Glomerular endothelial cell (primary cell): Measurements from ENCODE around the gene S100PBP. TPM values are rescaled to one million over a fixed set of nuclear protein-coding genes. Genes with fewer than 3 reads are reported as not detected.

Experiments used
- DNase-seq: peaks from one replicate; pipeline ENCODE4 v3.0.0-alpha.2; 2011; ENCODE audit warnings: low read depth, low spot score; ENCODE audit errors: extremely low read depth
- total RNA-seq: library from RNA; depleted of rRNA; stranded (reverse); fragments of >200 nt; gene quantifications from 2 replicates; pipeline ENCODE4 v1.2.3, GENCODE V29; 2015

The S100PBP gene
- total RNA-seq, 1 donor from 2014 or later: 40.8 TPM

DNA sequence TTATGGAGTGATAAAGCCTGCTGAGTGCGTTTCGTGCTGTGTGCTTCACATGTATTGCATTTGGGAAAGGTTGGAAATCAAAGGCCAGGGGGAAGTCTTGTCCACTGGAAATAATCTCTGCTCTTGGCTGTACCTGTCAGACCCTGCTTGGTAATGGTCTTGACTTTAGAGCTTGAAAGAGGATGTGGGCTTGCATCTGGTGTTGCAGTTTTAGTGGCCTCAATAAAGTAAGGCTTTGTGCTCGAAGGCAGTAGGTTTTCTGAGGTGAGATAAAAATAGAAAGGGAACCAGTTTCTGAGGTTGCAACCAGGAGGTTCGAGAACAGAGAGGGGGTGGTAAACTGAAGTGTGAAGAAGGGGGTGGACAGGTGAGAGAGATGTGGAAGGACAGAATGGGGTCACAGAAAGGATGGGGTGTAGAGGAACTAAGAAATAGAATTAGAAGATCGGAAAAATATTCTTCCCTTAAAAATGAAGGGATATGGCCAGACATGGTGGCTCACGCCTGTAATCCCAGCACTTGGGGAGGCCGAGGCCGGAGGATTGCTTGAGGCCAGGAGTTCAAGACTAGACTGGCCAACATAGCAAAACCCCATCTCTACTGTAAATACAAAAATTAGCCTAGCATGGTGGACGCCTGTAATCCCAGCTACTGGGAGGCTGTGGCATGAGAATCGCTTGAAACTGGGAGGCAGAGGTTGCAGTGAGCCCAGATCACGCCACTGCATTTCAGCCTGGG is 1.5 kb downstream of the S100PBP start:
- no peak for DNase-seq

DNA sequence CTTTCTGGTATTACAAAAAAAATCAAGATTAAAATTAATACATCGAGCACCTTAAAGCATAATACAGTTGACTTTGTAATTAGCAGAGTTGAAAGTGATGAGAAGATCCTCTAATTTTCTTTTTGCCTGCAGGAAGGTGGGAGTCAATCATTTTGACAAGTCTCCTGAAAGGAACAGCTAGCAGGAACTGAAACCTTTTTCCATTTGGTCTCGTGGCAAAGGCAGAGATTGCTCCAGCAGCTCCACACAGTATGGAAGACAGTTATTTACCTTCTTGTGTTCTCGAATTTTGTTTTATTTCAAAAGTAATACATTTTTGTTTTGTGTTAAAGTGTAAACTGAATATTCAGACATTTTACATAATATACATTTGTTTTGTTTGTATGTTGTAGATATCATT is 7.7 kb downstream of the S100PBP start:
- no peak for DNase-seq

DNA sequence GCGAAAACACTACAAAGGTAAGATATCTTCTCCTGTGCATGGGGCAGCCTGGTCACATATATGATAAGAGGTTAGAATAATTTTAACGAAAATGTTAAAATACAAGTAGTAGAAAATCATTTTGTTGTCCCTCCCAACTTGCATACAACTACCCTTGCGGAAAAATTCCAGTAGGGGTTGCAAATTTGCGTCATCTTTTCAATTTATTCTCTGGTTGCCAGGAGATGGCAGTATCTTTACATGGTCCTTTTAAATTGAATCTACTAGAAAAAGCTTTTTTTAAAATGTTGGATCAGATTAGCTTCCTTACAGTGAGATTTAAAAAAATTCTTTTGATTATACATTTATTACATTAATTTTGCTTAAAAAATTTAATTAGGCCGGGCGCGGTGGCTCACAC is 10.9 kb downstream of the S100PBP start:
- no peak for DNase-seq

DNA sequence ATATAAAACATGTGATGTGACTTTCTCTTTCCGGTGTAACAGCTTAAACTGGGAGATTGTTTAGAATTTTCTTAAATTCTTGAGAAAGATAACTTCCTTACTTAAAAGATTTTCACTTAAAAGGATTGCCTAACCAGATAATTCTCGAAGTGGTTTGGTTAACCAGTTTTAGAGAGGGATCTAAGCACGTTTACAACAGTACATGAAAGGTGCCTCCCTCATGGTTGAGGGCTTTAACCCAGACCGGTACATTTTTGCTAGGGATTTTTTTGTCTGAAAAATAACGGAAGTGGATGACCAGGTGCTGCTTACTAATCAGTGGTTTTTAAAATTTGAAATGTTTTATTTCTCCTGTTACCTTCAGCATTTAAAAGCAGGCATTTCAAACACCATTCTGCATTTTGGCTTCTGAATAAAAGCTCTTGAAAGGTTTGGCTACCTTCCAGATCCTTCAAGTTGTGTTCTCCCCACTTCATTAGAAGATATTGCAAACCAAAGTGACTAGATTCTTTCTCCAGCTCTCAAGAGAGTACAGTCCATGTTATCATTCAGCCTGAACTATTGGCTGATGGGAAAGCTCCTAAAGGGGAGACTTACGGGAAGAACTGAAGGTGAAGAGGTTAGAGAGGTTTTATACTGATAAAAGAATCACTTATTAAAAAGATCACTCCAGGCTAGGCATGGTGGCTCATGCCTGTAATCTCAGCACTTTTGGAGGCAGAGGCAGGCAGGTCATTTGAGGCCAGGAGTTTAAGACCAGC is 12.8 kb downstream of the S100PBP start:
- DNase-seq: no peak

DNA sequence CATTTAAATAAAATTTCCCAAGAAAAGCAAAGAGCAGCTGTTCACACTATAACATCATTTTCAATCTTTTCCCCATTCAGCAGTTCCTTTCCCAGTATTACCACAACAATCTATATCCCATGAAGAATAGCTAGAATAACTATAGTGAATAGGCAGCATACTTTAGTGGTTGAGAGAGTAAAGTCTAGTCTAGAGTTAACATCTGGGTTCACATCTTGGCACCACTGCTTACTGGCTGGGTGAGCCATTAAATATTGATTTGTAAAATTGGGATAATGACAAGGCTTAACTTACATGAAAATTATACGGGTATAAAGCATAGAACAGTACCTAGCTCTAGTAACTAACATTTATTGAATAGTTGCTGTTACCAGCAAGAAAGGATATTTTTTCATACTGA is 14.4 kb downstream of the S100PBP start:
- DNase-seq: no peak

DNA sequence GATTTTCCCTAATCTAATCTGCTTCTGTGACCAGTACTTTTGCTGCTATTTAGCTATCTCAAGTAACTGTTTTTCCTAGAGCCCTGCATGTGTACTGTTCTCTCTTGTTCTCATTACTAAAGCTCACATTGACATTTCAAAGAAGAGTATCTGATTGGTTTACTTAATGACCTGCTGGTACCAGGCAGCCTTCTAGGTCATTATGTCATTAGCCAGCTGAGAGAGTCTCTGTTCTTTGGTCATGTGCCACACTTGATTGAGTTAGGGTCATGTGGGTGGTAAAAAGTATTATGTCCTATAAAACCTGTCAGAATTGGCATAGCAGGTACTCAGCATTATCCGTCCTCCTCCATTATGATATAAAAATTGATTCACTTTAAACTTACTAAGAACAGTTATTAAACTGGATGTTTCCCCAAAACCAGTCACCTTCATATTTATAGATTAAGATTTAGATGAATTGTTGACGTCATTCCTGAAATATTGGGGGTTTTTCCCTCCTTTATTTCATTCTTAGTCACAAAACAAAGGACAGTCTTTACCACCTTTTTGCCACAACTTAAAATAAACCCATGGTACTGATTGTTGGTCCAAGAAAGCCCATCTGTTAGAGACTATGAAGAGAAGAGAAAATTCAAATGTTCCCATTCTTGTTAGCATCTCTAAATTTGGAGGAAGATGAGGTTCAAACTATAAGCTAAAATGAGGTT is 31.1 kb downstream of the S100PBP start:
- no peak for DNase-seq

DNA sequence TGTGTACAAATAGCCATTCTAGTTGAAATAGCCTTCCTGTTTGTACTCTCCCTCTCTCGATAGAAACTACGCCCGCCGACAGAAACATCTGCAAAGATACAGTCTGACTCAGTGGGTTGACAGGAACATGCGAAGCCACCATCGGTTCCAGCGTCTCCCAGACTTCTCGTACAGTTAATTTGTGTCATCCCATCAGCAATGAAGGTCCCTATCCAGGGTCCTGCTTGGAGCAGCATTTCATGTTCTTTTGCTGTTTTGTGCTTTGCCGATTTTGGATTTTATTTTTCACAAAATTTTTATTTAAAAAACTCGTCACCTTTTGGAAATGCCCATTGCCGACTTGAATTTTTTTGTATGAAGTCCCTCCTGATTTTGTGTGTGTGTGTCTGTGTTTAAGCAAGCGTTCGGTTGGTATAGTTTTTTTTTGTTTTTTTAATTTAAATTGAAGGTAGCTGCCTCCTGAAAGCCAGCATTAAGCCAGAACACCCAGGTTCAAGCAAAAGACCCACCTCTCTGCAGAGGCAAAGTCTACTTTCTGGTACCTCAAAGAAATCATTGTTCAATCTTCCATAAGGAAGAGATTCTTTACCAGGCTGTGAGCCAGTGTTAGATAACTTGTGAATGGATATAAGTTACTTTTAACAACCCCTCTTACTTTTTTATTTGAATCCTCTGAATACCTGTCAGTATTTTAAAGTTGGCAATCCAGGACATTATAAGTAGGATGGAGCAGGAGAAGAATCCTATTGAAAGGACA is 38.6 kb downstream of the S100PBP start:
- DNase-seq: no peak

DNA sequence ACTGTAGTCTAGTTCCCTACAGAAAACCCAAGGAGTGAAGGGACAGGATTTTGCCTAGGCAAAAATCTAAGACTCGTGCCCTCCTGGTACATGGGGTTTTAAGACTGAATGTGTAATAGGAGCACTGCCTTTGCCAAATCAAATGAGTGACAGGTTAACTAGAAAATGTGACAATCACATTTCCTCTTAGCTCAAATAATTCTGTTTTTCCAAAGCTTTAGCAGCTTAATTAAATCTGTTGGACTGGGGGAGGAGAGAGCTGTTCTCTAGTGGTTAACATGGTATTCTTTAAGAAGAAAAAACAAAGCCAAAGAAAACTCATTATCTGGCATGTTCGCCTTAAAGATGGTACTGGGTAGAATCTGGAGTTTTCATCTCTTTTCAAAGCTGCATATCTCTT is 40.7 kb downstream of the S100PBP start:
- DNase-seq: no peak

DNA sequence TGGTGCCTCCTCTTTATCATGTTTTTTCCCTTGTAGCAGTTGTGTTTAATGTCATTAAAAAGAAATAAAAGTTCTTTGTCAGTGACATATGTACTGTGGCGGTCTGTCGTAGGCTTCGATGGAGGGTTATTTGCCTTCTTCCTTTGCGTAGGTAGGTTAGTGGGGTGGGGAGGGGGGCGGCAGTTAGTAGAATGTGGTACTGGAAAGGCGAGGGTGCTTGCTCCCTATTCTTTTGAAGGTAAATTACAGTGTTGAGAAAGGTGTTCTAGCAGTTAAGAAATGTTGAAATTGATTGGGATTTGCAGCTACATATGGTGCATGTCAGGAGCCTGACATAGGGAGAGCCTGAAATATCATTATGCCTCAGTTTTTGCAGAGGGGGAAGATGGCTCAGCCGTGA is 41.3 kb downstream of the S100PBP start:
- no peak for DNase-seq

DNA sequence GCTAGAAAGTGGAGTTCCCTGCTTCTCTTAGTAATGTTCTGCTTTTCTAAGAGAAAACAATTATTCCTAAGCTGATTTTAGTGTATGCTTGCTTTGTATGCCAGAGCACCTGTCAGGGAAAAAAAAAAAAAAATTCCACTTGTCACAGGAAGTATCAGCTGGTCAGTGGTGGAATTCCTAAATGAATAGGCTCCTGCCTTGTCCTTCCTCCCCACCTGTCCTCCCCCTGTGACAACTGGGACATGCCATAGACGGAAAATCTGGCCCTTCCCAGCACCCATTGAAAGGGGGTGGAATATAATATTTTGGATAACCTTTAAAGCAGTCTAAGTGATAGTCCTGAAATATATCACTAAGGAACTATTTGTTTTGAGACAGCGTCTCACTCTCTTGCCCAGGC is 42.5 kb downstream of the S100PBP start:
- DNase-seq: no peak

DNA sequence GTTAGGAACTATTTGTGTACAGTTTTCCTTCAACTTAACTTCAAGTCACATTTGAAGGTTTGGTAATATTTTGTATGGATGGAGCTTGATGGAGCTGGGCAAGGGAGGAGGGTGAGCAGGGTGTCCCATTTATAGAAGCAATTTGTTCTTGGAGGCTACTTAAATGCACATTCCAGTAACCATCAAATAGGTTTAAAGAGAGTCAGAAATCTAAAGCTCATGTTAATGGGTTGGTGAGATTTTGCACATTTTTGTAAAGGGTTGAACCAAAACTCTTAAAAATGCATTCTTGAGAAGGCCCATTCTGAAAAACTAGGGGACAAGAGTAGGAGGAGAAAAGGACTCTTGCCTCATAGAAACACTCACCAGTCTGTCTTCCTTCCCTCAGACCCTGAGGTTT is 43.1 kb downstream of the S100PBP start:
- DNase-seq: no peak

DNA sequence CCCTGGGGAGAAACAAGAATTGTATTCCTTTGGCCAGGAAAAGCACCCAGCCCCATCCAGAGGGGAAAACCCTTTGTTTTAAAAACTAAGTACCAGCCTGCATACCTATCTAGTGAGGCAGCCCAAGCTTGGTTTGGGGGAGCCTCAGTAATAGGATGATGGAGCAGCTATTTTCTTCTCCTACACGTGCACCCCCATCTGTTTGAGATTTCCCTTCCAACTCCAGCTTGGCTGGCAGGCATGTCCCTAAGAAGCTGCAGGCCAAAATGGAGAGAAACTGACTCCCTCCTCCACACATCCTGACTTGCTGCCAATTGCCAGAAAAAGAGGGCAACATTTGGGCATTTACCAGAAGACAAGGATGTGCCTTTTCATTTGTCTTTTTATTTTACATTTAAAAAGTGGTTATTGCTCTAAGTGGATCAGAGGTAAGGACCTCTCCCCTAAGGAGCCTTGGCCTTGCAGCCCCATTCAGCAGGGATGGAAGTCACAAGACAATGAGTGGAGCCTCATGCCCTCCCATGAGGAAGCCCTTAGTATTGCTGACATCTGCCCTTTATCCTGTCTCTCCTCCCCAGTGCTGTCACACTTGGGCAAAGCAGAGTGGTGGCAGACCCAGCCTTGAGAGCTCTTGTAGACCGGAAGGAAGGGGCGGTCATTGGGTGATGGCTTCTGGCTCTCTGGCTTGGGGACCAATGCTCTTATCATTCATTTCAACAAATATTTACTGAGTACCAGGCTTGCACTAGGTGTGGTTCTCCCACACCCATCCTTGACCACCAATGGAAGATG is 44.6 kb downstream of the S100PBP start:
- DNase-seq: no peak

DNA sequence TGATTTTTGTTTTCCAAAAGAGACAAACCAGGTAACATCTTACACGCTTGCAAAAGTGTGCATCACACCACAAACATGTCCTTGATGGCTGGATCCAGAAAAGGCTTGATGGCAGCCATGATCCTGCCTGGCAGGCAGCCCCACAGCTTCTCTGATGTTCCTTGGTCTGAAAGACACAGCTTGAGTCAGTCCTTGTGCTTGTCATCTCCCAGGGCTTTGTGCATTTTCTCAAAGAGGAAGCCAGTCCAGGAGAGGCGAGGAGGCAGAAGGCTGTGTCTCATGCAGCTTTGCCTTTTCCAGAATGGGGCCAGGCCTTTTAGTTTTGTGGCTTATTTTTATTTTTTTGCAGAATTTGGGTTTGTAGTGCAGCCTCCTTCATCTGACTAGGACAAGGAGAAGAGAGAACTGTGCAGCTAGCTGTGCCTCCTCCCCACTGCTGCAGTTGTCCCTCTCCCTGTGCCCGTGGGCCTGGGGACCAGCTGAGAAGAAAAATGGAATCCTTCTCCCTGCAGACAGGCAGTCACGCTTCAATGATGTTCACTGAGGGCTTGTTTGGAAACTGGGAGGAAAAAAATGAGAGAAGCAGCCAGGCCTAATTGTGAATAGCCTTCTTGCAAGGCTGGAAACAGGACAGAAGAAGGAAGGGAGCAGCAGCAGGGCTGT is 45.9 kb downstream of the S100PBP start:
- DNase-seq: no peak

DNA sequence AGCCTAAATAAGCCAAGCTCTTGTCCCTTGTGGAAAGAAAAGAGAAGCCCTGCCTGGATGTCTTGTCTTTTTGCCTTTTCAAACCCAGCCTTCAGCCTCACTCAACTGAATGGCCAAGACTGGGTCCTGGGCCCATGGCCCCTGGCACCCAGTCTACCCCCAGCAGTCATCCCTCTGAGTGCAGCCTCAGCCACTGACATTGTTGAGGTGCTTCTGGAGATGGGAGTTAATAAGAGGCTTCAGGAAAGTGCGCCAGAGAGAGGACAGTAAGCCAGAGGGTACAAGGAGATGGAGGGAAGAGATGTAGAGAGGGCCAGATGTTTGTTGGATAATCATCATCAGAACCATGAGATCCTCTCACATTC is 46.4 kb downstream of the S100PBP start:
- no peak for DNase-seq

DNA sequence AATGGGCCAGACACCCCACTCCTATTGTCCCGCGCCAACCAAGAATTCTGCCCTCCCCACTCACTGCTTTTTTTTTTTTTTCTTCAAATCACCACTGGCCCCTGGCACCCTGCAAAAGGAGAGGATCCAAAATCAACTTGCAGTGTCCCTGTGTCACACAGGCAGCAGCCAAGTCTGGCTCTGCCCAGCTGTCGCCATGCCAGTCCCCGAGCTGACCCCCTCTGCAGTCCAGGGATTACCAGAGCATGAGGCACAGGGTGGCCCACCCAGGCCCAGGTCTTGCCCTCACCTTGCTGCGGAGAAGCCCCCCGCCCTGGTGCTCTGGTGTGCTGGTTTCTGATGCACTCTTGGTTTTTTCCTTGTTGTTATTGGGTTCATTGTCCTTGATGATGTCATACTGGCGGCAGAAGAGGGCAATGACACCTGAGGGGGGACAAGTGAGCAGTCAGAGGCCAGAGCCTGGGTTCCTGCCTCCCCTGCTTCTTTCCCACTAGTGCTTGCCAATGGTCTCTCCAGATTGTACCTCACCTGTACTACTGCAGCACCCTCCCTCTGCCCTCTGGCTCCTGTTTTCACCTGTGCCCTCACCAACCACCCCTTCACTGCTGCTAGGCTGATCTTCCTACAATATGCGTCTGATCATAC is 47.0 kb downstream of the S100PBP start:
- no peak for DNase-seq

DNA sequence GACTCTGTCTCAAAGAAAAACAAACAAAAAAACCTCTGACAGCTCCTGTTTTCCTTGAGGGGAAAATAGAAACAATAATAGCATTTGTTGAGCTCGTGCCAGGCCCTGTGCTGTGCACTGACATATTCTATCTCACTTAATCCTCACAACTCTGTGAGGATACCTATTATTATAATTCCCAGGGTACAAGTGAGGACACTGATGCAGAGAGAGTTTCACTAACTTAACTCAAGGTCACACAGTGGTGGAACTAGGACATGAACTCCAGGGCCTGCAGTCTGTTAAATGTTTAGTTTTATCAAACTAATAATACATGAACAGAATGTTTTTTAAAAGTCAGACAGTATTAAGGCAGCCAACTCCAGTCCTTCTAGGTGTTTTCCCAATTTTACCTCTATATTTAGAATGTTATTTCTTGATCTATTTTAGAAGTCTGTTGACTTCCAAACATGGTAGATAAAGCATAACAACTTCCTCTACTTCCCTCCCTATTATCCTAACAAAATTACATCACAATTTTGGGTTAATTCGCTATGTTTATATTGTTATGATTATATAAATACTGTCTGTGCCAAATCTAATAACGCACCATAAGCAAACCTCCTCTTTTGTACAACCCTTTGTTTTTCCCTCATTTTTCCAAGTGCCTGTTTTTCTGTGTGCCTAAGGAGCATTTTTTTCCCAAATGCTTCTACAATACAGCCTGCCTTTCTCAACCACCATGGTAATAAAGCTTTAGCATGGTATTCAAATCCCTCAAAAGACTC is 48.4 kb downstream of the S100PBP start:
- no peak for DNase-seq

DNA sequence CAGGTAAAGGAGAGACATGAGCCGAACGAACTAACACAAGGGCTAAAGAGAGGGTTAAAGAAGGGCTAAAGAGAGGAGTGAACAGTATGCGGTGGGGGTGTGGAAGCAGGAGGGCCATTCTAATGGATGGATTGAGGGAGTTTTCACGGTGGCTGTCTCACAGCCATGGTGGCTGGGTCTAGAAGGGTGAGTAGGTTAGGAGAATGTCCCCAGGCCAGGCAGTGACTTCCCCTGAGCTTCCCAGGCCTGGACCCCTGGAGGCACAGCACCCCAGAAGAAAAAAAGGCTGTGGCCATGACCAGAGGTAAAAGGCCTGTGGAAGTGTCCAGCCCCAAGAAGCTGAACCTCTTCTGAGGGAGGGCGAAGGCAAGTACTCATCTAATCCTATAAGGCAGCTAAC is 49.7 kb downstream of the S100PBP start:
- no peak for DNase-seq

DNA sequence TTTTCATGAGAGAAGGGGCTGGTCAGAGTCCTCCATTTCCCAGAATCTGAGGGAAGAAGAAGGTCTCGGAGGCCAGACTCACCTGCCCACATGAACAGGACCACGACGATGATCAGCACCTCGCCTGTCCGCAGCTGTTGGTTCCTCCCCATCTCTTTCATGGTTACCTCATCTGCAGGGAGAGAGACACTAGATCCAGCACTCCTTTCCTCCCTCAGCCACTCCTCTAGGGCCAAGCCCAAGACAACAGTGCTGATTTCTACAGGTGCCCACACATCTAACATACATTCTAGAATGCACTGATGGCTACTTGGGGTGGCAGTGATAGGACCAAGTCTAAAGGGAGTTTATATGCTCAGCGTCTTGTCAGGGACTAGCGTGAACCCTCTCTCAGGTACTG is 50.2 kb downstream of the S100PBP start:
- DNase-seq: no peak

DNA sequence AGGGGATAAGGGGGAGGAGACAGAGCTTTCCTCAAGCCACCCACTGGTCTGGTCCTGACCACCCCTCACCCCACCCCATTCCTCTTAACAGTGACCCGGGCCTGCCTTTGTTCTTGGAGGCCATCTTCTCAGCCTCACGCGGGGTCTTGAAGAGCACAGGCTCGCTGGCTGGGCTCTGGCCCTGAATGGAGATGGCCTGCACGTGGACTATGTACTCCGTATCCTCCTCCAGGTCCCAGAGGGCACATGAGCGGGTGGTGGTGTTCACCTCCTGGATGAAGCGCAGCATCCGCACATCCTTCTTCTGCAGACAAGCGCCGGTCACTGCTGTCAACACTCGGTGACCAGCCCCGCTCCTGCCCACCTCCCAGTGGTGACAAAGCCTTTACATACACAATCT is 50.6 kb downstream of the S100PBP start:
- no peak for DNase-seq
